HUDEP-2 (cell line): ENCODE data around the gene RASGRP2.

Experiments
- DNase-seq, 76 experiments: peaks; one replicate each; lab custom pipeline; 2025; ENCODE audit not compliant: unreplicated experiment in 76 of 76; lab: John Stamatoyannopoulos, UW

Gene RASGRP2

DNA sequence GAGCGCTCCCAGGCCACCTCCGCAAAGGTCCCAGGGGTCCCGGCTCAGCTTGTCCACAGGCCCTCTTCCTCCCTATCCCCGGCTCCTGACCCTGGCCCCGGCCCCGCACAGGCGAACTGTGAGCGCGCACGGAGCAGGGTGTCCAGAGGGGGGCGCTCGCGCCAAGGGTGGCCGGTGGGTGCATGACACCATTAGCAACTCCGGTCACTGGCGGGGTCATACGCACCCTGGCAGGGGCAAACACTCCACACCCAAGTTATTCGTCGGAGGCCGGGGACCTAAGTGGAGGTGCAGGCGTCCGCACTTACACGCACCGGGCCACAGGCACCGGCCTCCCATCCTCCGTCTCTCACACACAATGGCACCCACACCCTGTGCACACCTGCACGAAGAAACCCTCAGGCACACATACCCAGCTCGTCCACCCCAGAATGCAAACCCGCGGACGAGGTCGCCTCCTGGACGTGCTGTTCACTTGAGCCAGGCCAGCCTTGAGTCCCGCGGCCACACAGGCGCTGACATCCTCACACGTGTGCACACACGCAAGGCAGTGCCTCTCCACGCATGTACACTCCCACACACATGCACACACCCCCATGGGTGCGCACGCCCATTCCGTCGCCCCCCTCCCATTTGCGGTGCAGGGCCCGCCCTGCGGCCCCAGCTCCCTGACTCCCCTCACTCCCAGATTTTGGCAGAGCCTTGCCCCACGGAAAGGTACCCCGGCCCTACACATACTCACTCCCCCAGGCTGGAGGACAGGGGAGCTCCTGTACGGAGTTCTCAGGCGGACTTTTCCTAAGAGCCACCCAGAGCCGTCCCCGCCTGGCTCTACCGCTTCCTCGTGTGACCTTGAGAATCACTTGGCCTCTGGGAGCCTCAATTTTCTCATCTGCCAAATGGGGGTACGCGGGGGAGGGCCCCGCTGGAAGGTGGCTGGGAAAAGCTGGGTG is at the start of gene RASGRP2:
RASGRP2 (minus strand) TSS at position 552 of the 953 bp plus-strand sequence. CDS start 1,276 bp downstream, outside the sequence.
- peak in 51 of 76 experiments; percentile 3 to 63 (median 27) for DNase-seq

- DNase-seq = no peak
Measured at GRCh38 chr11:64792482-64792881, 48.5 kb upstream of the RASGRP2 start.

DNA sequence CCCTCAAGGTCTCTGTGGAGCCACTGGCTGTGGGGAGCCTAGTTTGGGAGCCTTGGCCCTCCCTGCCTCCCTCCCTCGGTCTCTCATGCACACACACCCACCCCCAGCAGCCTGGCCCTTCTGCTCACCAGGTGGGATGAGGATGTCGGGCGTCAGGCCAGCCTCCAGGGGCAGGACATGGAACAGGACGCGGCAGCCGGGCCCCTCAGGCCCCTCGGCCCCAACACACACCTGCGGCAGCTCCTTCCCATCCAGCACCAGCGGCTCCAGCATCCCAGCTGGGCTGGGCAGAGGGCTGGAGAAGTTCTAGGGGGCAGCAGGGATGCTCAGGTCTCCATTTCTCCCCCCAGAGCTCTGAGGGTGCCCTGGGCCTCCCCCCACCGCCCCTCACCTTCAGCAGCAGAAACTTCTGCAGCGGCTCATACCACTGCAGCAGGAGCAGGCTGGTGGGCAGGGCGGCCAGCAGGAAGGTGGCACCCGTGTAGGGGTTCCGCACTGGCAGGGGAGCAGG is 47.9 kb upstream of the RASGRP2 start:
- DNase-seq = no peak

DNA sequence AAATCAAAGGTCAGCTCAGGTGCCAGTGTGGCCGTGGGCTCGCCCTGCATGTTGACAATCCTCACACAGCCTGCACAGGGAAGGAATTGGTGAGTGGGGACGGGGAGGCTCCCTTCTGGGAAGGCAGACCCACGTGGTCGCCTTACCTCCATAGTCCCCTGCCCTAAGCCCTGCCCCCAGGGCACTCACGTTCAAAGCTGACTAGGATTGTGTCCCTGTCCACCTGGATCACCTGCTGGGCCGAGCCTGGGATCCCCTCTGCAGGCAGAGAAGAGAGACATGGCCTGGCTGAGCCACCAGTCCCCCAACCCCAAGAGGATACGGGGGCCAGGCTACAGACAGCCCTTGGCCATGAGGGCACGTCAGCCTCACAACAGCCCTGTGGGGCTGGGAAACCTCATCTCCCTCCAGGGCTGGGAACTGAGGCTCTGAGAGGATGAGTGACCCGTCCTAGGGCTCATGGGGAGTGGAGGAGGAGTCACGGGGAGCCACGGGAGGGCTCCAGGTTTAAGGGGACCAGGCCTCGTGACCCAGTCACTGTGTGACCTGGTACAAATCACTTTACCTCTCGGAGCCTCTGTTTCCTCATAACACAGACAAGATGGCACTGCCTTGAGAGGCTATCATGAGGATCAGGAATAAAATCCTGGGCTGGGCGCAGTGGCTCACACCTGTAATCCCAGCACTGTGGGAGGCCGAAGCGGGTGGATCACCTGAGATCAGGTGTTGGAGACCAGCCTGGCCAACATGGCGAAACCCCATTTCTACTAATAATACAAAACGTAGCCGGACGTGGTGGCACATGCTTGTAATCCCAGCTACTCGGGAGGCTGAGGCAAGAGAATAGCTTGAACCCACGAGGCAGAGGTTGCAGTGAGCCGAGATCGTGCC is 46.5 kb upstream of the RASGRP2 start:
- no peak for DNase-seq

GRCh38 chr11:64789331-64790204 is 45.6 kb upstream of the RASGRP2 start:
- DNase-seq = no peak

DNA sequence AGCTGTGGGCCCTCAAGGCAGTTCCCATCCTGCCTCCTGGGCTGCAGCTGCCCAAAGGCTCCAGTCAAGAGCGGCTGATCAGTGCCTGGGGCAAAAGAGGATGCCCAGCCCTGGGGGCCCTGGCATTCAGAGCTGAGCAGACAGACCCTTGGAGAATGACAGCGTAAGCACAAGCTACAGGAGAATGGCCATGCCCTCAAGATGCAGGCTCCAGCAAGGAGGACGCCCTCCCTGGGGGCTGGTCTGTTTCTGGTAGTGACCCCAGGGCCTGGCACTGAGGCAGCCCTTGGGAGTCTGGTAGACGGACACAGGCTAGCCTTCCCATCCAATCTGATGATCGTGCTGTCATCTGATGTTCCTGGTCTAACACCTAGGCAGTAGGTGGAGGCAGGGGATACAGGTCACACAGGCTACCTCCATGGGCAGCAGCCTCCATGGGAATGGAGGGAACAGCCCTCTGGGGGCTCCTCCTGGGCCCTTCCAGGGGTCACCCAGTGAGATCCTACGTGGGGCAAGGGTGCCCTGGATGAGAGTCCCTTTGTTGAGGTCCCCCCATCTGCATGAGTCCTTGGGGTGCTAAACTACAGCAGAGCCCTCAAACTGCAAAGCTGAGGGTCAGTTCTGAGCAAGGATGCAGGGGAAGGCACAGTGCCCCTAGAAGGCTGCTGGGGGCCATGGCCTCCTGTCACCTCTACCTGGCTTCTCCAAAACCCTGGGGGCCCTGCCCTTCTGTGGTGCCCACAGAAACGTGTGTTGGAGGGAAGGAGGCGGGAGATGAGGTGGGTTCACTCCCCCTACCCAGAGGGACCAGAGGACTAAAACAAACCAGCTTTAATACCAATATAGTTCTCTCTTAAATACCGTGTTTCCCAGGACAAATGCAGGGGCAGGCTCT is 44.6 kb upstream of the RASGRP2 start:
- no peak for DNase-seq

GRCh38 chr11:64787526-64788320 is 43.8 kb upstream of the RASGRP2 start:
- DNase-seq = peak in 60 of 76 experiments; percentile 4 to 78 (median 40)

GRCh38 chr11:64786308-64786707 is 42.4 kb upstream of the RASGRP2 start:
- DNase-seq = no peak

DNA sequence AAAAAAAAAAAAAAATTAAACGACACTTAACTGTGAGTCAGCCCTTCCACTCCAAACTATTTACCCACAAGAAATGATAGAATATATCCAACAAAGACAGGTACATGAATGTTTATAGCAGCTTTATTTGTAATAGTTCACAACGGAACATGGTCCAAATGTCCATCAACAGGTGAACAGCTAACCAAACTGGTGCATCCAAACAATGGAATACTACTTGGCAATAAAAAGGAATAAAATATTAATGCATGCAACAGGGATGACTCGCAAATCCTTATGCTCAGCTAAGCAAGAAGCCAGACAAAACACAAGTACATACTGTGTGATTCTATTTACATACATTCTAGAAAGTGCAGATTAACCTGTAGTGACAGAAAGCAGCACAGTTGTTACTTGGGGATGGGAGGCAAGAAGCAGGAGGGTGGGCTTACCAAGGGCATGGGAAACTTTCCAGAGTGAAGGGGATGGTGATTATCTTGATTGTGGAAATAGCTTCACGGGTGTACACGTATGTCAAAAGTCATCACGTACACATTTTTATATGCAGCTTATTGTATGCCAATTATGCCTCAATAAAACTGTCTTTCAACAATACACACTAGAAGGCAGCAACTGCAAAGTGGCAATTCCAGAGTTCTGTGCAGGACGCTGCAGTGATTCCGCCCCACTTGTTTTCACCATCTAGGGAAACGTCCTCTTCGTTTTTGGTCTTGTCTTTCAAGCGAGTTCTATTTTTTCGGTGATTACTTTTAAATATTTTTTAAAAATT is 41.1 kb upstream of the RASGRP2 start:
- no peak for DNase-seq

GRCh38 chr11:64778473-64779298 is 34.7 kb upstream of the RASGRP2 start, which contains the start of gene SF1:
TSS of gene SF1 (minus strand) at chr11:64778542. CDS start at chr11:64778392, 150 bp downstream.
- DNase-seq = peak in 75 of 76 experiments; percentile 95 to 100 (median 99)

GRCh38 chr11:64778223-64778472 is 34.2 kb upstream of the RASGRP2 start:
- DNase-seq = no peak

- DNase-seq = peak in 67 of 76 experiments; percentile 12 to 79 (median 64)
Measured at GRCh38 chr11:64777449-64778222, 33.7 kb upstream of the RASGRP2 start.

DNA sequence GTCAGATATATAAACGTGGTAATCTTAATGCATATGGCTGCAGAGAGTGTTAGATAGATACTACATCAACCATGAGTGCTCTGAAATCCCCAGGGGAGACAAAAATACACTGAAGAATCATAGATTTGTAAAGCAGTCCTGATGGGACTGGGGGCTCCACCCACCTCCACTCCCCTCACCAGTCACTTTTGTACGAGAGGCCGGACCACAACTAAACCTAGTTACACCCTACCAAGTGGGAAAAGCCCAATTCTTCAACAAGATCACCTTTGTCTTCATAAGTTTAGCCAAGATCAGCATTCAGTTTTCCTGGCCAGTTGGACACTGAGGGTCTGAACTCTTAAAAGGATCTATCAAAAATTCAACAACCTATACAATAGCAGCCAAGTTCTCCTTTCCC is 32.9 kb upstream of the RASGRP2 start:
- DNase-seq = no peak

- DNase-seq = no peak
Measured at GRCh38 chr11:64776425-64776824, 32.5 kb upstream of the RASGRP2 start.

- DNase-seq = no peak
Measured at GRCh38 chr11:64774144-64774543, 30.2 kb upstream of the RASGRP2 start.
